HepG2 (cell line): ENCODE results near the gene HSPA5. TPM values are rescaled to one million over a fixed set of nuclear protein-coding genes. Genes with fewer than 3 reads are reported as not detected.

Experiments
- AGO1 ChIP-seq: fragments of 200-400 bp; formaldehyde crosslinking; IDR thresholded peaks from 2 replicates; pipeline ENCODE4 v1.6.1; 2017; ENCODE audit warnings: mild to moderate bottlenecking, low read depth, low read length, moderate library complexity; ENCODE audit not compliant: poor library complexity, severe bottlenecking
- ATF7 ChIP-seq, 2 experiments: fragments of 450-650 bp in 1 of 2; sonication (generic) in 1 of 2; formaldehyde crosslinking in 1 of 2; IDR thresholded peaks; 2 replicates each; pipeline versions ENCODE4 v1.4.0 to v1.6.1; 2016 to 2020; ENCODE audit warnings: antibody characterized with exemption in 1 of 2, mild to moderate bottlenecking in 1 of 2, missing genetic modification reagents in 1 of 2
- CBX1 ChIP-seq: IDR thresholded peaks from one replicate; pipeline ENCODE4 v1.6.1; 2016; ENCODE audit warnings: antibody characterized with exemption, low read depth
- CEBPB ChIP-seq: IDR thresholded peaks from 2 replicates; pipeline ENCODE4 v1.6.1; 2011; ENCODE audit warnings: low read depth, low read length, improper control_type of control experiment, borderline replicate concordance
- FLYWCH1 ChIP-seq: sonication (generic); formaldehyde crosslinking; IDR thresholded peaks from 2 replicates; pipeline ENCODE4 v1.8.1; 2023; ENCODE audit warnings: mild to moderate bottlenecking, missing genetic modification reagents
- HNRNPK ChIP-seq: fragments of 200-400 bp; formaldehyde crosslinking; IDR thresholded peaks from 2 replicates; pipeline ENCODE4 v1.6.1; 2018; ENCODE audit warnings: low read length, low read depth, moderate library complexity, mild to moderate bottlenecking; ENCODE audit not compliant: poor library complexity, severe bottlenecking
- IKZF4 ChIP-seq: sonication (generic); formaldehyde crosslinking; IDR thresholded peaks from 2 replicates; pipeline ENCODE4 v1.5.1; 2020; ENCODE audit warnings: borderline replicate concordance, mild to moderate bottlenecking, low read depth, missing genetic modification reagents; ENCODE audit errors: not compliant biosample characterization
- MEF2D ChIP-seq: sonication (generic); formaldehyde crosslinking; IDR thresholded peaks from 2 replicates; pipeline ENCODE4 v1.5.1; 2020; ENCODE audit warnings: mild to moderate bottlenecking, missing genetic modification reagents
- NR2F6 ChIP-seq, 2 experiments: IDR thresholded peaks; 2 replicates each; pipeline ENCODE4 v1.6.1; 2016; ENCODE audit warnings: antibody characterized with exemption in 1 of 2, mild to moderate bottlenecking in 1 of 2
- PCBP1 ChIP-seq: fragments of 200-400 bp; formaldehyde crosslinking; IDR thresholded peaks from 2 replicates; pipeline ENCODE4 v1.6.1; 2017; ENCODE audit warnings: mild to moderate bottlenecking, low read depth, low read length, borderline replicate concordance
- POLR2A ChIP-seq, 2 experiments: IDR thresholded peaks; 2 replicates each; pipeline ENCODE4 v1.6.1; 2011; ENCODE audit warnings: low read depth in 2 of 2, low read length in 2 of 2, mild to moderate bottlenecking in 1 of 2, moderate library complexity in 1 of 2; ENCODE audit not compliant: insufficient read depth in 1 of 2
- RAD51 ChIP-seq: fragments of 450-650 bp; IDR thresholded peaks from 2 replicates; pipeline ENCODE4 v1.6.1; 2016; ENCODE audit warnings: borderline replicate concordance
- SIN3A ChIP-seq: IDR thresholded peaks from 2 replicates; pipeline ENCODE4 v1.6.1; 2011; ENCODE audit warnings: low read depth, mild to moderate bottlenecking, control low read depth, low read length, borderline replicate concordance
- SNAI1 ChIP-seq: sonication (generic); formaldehyde crosslinking; IDR thresholded peaks from 2 replicates; pipeline ENCODE4 v1.5.0; 2020; ENCODE audit warnings: mild to moderate bottlenecking, missing genetic modification reagents, borderline replicate concordance
- SRSF4 ChIP-seq: fragments of 200-400 bp; formaldehyde crosslinking; IDR thresholded peaks from one replicate; pipeline ENCODE4 v1.6.1; 2018; ENCODE audit warnings: mild to moderate bottlenecking, low read depth, low read length, moderate library complexity; ENCODE audit not compliant: poor library complexity, severe bottlenecking
- ZBTB7A ChIP-seq: sonication (generic); formaldehyde crosslinking; IDR thresholded peaks from 2 replicates; pipeline ENCODE4 v1.8.0; 2022; ENCODE audit warnings: mild to moderate bottlenecking, missing genetic modification reagents
- ZFX ChIP-seq: sonication (generic); formaldehyde crosslinking; IDR thresholded peaks from 2 replicates; pipeline ENCODE4 v1.4.0; 2020; ENCODE audit warnings: mild to moderate bottlenecking, low read depth, missing genetic modification reagents, moderate library complexity
- ZNF136 ChIP-seq: sonication (generic); formaldehyde crosslinking; IDR thresholded peaks from 2 replicates; pipeline ENCODE4 v1.8.1; 2022; ENCODE audit warnings: low read depth, mild to moderate bottlenecking, moderate library complexity, missing genetic modification reagents
- ZNF256 ChIP-seq: sonication (generic); formaldehyde crosslinking; conservative IDR thresholded peaks from 2 replicates; pipeline ENCODE4 v1.4.0; 2020; ENCODE audit warnings: missing genetic modification reagents
- ZNF331 ChIP-seq: sonication (generic); formaldehyde crosslinking; IDR thresholded peaks from 2 replicates; pipeline ENCODE4 v1.4.0; 2020; ENCODE audit warnings: missing genetic modification reagents
- ZNF431 ChIP-seq: sonication (generic); formaldehyde crosslinking; IDR thresholded peaks from 2 replicates; pipeline ENCODE4 v1.9.0; 2022; ENCODE audit warnings: missing genetic modification reagents, low read depth, mild to moderate bottlenecking, borderline replicate concordance
- ZNF678 ChIP-seq: sonication (generic); formaldehyde crosslinking; IDR thresholded peaks from 2 replicates; pipeline ENCODE4 v1.4.0; 2020; ENCODE audit warnings: mild to moderate bottlenecking, missing genetic modification reagents
- polyA plus RNA-seq, 8 experiments: library from polyadenylated mRNA; depleted of rRNA in 3 of 8; stranded (reverse) in 7 of 8; unstranded in 1 of 8; fragments of >200 nt; fragmentation: Illumina TruSeq in 4 of 8; extraction: Trizol in 4 of 8; gene quantifications; 2 replicates each; pipeline versions ENCODE4 v1.2.1 to v1.2.3, GENCODE V29; 2011 to 2016; ENCODE audit warnings: low read depth in 4 of 8, missing spikeins in 1 of 8, mixed read lengths in 1 of 8; ENCODE audit not compliant: insufficient read depth in 1 of 8
- total RNA-seq, 5 experiments: library from RNA; depleted of rRNA; stranded (reverse); fragments of >200 nt; fragmentation: Illumina TruSeq; extraction: Trizol; gene quantifications; 2 replicates each; pipeline ENCODE4 v1.2.3, GENCODE V29; 2016; ENCODE audit warnings: low read depth in 1 of 5
- TF ChIP-seq, protein P1 (sequence below): sonication (generic); formaldehyde crosslinking; IDR thresholded peaks from 2 replicates; pipeline ENCODE4 v1.8.0; 2022; ENCODE audit warnings: mild to moderate bottlenecking, missing genetic modification reagents, moderate library complexity
- TF ChIP-seq, protein P2 (sequence below): IDR thresholded peaks from 2 replicates; pipeline ENCODE4 v1.4.0; 2020; ENCODE audit warnings: mild to moderate bottlenecking, missing genetic modification reagents

The HSPA5 gene
- total and polyA plus RNA-seq, 2 of the 13 experiments (the other 11 are each of a cell fraction or from before 2014, with no cell fraction given), result 201 to 206 TPM

DNA sequence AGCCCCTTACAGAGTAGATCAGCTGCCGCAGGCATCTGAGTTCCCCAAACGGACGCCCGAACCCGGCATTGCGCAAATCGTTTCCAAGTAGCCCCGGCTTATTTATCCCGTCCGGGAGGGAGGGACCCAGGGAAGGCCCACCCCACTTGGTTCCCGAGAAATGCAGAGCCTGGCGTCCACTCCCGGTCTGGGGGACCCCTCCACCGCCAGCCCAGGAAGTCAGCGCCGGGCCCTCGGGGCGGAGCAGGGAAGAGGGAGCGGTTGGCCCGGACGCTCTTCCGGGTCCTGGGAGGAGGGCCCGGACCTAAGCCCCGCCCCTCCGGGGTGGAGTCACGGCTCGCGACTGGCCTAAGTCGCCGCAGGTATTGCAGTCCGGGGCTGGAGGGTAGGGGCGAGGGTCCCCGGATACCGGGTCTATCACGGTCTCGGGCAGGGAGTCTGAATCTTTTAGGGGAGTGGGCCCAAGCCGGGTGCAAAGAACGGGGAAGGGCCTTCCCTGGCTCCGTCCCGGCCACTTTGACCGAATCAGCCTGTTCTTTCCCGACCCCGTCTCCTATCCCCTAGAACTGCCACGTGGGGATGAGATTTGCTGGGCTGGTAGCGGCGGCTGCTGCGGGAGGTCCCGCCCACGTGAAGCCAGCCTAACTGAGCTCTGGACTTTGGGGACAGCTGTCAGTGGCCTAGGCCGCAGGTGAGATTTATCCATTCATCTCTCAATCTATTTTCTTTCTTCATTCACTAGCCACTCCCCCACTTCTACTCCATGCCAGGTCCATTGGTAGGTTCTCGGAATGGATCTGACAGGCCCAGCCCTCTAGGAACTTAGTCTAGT lies 40.7 kb downstream of the HSPA5 start, which contains the start of gene RABEPK (continued):
- TF ChIP-seq CBX1, result peak; percentile 66
- peak; percentile 94; the same call in 1 of the 2 replicates for TF ChIP-seq ZNF136 (CRISPR knock-in tag)
- TF ChIP-seq, protein P1, sequence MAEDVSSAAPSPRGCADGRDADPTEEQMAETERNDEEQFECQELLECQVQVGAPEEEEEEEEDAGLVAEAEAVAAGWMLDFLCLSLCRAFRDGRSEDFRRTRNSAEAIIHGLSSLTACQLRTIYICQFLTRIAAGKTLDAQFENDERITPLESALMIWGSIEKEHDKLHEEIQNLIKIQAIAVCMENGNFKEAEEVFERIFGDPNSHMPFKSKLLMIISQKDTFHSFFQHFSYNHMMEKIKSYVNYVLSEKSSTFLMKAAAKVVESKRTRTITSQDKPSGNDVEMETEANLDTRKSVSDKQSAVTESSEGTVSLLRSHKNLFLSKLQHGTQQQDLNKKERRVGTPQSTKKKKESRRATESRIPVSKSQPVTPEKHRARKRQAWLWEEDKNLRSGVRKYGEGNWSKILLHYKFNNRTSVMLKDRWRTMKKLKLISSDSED (CRISPR knock-in tag), result peak; percentile 70; the same call in 1 of the 2 replicates
- no peak for TF ChIP-seq PCBP1
- peak; percentile 39 for TF ChIP-seq AGO1
- TF ChIP-seq NR2F6 (IDR thresholded peaks at IDR 0.05), result no peak
- TF ChIP-seq NR2F6 (CRISPR knock-in tag; IDR thresholded peaks at IDR 0.05), result 0 out of 2 replicates have a peak, but pooled peaks have one; percentile 4
- peak; percentile 88; the same call in 1 of the 2 replicates for TF ChIP-seq SNAI1 (CRISPR knock-in tag)
- TF ChIP-seq FLYWCH1 (CRISPR knock-in tag), result no peak
- TF ChIP-seq ZBTB7A (CRISPR knock-in tag), result no peak
- no peak for TF ChIP-seq ATF7 (IDR thresholded peaks at IDR 0.05)
- no peak for TF ChIP-seq ATF7 (CRISPR knock-in tag; IDR thresholded peaks at IDR 0.05)
- TF ChIP-seq HNRNPK, result no peak
- peak; percentile 71; the same call in 1 of the 2 replicates for TF ChIP-seq CEBPB
- TF ChIP-seq SIN3A, result 0 out of 2 replicates have a peak, but pooled peaks have one; percentile 56
- peak; percentile 89 for TF ChIP-seq ZFX (CRISPR knock-in tag)
- TF ChIP-seq MEF2D (CRISPR knock-in tag), result peak; percentile 49; the same call in 1 of the 2 replicates
- TF ChIP-seq ZNF256 (CRISPR knock-in tag), result no peak
- TF ChIP-seq ZNF431 (CRISPR knock-in tag), result no peak
- no peak; the same call in 1 of the 2 replicates for TF ChIP-seq ZNF678 (CRISPR knock-in tag)
- peak; percentile 94 for TF ChIP-seq POLR2A (IDR thresholded peaks at IDR 0.05; ENCODE audit: insufficient read depth in 1 of 2, low read depth in 2 of 2, low read length in 2 of 2)
- TF ChIP-seq, protein P2, sequence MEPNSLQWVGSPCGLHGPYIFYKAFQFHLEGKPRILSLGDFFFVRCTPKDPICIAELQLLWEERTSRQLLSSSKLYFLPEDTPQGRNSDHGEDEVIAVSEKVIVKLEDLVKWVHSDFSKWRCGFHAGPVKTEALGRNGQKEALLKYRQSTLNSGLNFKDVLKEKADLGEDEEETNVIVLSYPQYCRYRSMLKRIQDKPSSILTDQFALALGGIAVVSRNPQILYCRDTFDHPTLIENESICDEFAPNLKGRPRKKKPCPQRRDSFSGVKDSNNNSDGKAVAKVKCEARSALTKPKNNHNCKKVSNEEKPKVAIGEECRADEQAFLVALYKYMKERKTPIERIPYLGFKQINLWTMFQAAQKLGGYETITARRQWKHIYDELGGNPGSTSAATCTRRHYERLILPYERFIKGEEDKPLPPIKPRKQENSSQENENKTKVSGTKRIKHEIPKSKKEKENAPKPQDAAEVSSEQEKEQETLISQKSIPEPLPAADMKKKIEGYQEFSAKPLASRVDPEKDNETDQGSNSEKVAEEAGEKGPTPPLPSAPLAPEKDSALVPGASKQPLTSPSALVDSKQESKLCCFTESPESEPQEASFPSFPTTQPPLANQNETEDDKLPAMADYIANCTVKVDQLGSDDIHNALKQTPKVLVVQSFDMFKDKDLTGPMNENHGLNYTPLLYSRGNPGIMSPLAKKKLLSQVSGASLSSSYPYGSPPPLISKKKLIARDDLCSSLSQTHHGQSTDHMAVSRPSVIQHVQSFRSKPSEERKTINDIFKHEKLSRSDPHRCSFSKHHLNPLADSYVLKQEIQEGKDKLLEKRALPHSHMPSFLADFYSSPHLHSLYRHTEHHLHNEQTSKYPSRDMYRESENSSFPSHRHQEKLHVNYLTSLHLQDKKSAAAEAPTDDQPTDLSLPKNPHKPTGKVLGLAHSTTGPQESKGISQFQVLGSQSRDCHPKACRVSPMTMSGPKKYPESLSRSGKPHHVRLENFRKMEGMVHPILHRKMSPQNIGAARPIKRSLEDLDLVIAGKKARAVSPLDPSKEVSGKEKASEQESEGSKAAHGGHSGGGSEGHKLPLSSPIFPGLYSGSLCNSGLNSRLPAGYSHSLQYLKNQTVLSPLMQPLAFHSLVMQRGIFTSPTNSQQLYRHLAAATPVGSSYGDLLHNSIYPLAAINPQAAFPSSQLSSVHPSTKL, result peak; percentile 35
- TF ChIP-seq SRSF4, result no peak
- TF ChIP-seq RAD51, result no peak
- TF ChIP-seq ZNF331 (CRISPR knock-in tag), result peak; percentile 34; the same call in 1 of the 2 replicates
- TF ChIP-seq IKZF4 (CRISPR knock-in tag), result peak; percentile 79
